CD14-positive monocyte (primary cell): ENCODE measurements around the gene UNC93A. TPM values are rescaled to one million over a fixed set of nuclear protein-coding genes. Genes with fewer than 3 reads are reported as not detected.
"Not testable (repeated sequence)": the region's sequence is repeated elsewhere in the genome, so short reads cannot be mapped to it uniquely, and the experiment has no call there.

ENCODE experiments used
- DNase-seq, 3 donors: peaks; one replicate each; pipeline ENCODE4 v3.0.0-alpha.2; 2011 to 2022
- H2AFZ ChIP-seq: 2 replicates; pipeline ENCODE4 v1.6.0; 2012; ENCODE audit warnings: mild to moderate bottlenecking, low read depth, low read length, inconsistent platforms; ENCODE audit not compliant: insufficient read depth, poor library complexity, severe bottlenecking
- H3K27ac ChIP-seq, 2 donors: 1 replicate in 1 of 2; 2 replicates in 1 of 2; pipeline ENCODE4 v1.5.1; 2012 to 2013; ENCODE audit warnings: low read length in 2 of 2, control low read depth in 1 of 2, inconsistent platforms in 1 of 2, low read depth in 1 of 2, mild to moderate bottlenecking in 1 of 2
- H3K27me3 ChIP-seq, 2 donors: one replicate each; pipeline versions ENCODE4 v1.6.0 to v1.6.1; 2011 to 2013; ENCODE audit warnings: low read length in 2 of 2; ENCODE audit not compliant: control insufficient read depth in 2 of 2, insufficient read depth in 2 of 2
- H3K36me3 ChIP-seq, 2 donors: replicated peaks in 1 of 2; 1 replicate in 1 of 2; 2 replicates in 1 of 2; pipeline versions ENCODE4 v1.5.1 to v1.6.1; 2012 to 2013; ENCODE audit warnings: low read length in 2 of 2, control low read depth in 1 of 2, inconsistent platforms in 1 of 2, mild to moderate bottlenecking in 1 of 2; ENCODE audit not compliant: insufficient read depth in 2 of 2, control insufficient read depth in 1 of 2
- H3K4me1 ChIP-seq, 2 donors: 1 replicate in 1 of 2; 2 replicates in 1 of 2; pipeline versions ENCODE4 v1.5.1 to v1.6.1; 2012 to 2013; ENCODE audit warnings: low read length in 2 of 2, control low read depth in 1 of 2, inconsistent platforms in 1 of 2, mild to moderate bottlenecking in 1 of 2, moderate library complexity in 1 of 2; ENCODE audit not compliant: insufficient read depth in 2 of 2, control insufficient read depth in 1 of 2
- H3K4me2 ChIP-seq: replicated peaks from 2 replicates; pipeline ENCODE3; 2012; ENCODE audit warnings: low read length, moderate library complexity, mild to moderate bottlenecking; ENCODE audit not compliant: poor library complexity, severe bottlenecking; ENCODE audit errors: extremely low read depth
- H3K4me3 ChIP-seq, 3 experiments: fragments of 200-600 bp in 1 of 3; sonication (generic) in 1 of 3; replicated peaks in 1 of 3; 1 replicate in 2 of 3; 2 replicates in 1 of 3; pipeline ENCODE4 v1.5.1; 2011 to 2013; ENCODE audit warnings: low read length in 3 of 3, mild to moderate bottlenecking in 3 of 3, control low read depth in 2 of 3, low read depth in 2 of 3, inconsistent platforms in 1 of 3, moderate library complexity in 1 of 3
- H3K79me2 ChIP-seq: 2 replicates; pipeline ENCODE4 v1.6.0; 2012; ENCODE audit warnings: mild to moderate bottlenecking, control low read depth, inconsistent platforms, low read length, moderate library complexity; ENCODE audit not compliant: insufficient read depth
- H3K9ac ChIP-seq: 2 replicates; pipeline ENCODE4 v1.6.0; 2017; ENCODE audit warnings: low read length, mild to moderate bottlenecking; ENCODE audit not compliant: insufficient read depth, poor library complexity, severe bottlenecking
- H3K9me3 ChIP-seq, 2 donors: replicated peaks in 1 of 2; 1 replicate in 1 of 2; 2 replicates in 1 of 2; pipeline versions ENCODE4 v1.5.1 to v1.6.1; 2012 to 2013; ENCODE audit warnings: low read length in 2 of 2, control low read depth in 1 of 2; ENCODE audit not compliant: control insufficient read depth in 1 of 2, insufficient read depth in 1 of 2
- H4K20me1 ChIP-seq: 2 replicates; pipeline ENCODE4 v1.6.0; 2012; ENCODE audit warnings: mild to moderate bottlenecking, low read length, control low read depth, moderate library complexity; ENCODE audit not compliant: insufficient read depth
- H3K27ac Mint-ChIP-seq, 7 donors: one replicate each; pipeline ENCODE4 v1.8.0; 2020; ENCODE audit warnings: mild to moderate bottlenecking in 7 of 7, mixed read lengths in 7 of 7, moderate library complexity in 6 of 7, inconsistent platforms in 2 of 7
- H3K27me3 Mint-ChIP-seq, 3 donors: one replicate each; pipeline ENCODE4 v1.8.0; 2021 to 2022; ENCODE audit warnings: low read depth in 3 of 3, mild to moderate bottlenecking in 3 of 3, mixed read lengths in 3 of 3, moderate library complexity in 3 of 3, inconsistent platforms in 1 of 3
- H3K36me3 Mint-ChIP-seq, 2 donors: one replicate each; pipeline ENCODE4 v1.8.0; 2020; ENCODE audit warnings: mixed read lengths in 2 of 2, inconsistent platforms in 1 of 2, mild to moderate bottlenecking in 1 of 2
- H3K4me1 Mint-ChIP-seq: one replicate; pipeline ENCODE4 v1.8.0; 2020; ENCODE audit warnings: mild to moderate bottlenecking, mixed read lengths
- H3K4me3 Mint-ChIP-seq, 2 donors: one replicate each; pipeline ENCODE4 v1.8.0; 2020; ENCODE audit warnings: mild to moderate bottlenecking in 2 of 2, mixed read lengths in 2 of 2, moderate library complexity in 1 of 2
- H3K9me3 Mint-ChIP-seq, 7 donors: one replicate each; pipeline ENCODE4 v1.8.0; 2020 to 2022; ENCODE audit warnings: mixed read lengths in 7 of 7, mild to moderate bottlenecking in 6 of 7, moderate library complexity in 6 of 7, inconsistent platforms in 2 of 7
- WGBS: methylation state at CpG from one replicate; pipeline ENCODE4 v1.1.5; 2013; ENCODE audit warnings: missing lambda C conversion rate; ENCODE audit not compliant: insufficient coverage; 5-methylcytosine and 5-hydroxymethylcytosine counted together
- intact Hi-C, 2 donors: fragments of 100-400 bp; cut with micrococcal nuclease; formaldehyde crosslinking; loops; one replicate each; pipeline versions ENCODE4 v1.15.0 to v1.15.1; 2023
- polyA plus RNA-seq, 3 donors: library from polyadenylated mRNA; depleted of rRNA in 1 of 3; unstranded in 2 of 3; stranded (reverse) in 1 of 3; fragments of 300-500 nt in 2 of 3; fragments of >200 nt in 1 of 3; fragmentation: Illumina TruSeq in 2 of 3; gene quantifications; 1 replicate in 2 of 3; 2 replicates in 1 of 3; pipeline ENCODE4 v1.2.3, GENCODE V29; 2012 to 2021
- TF ChIP-seq, protein P1 (sequence below): fragments of 200-600 bp; IDR thresholded peaks from one replicate; pipeline ENCODE4 v1.8.0; 2022; ENCODE audit warnings: antibody characterized with exemption, mild to moderate bottlenecking

Gene UNC93A
- polyA plus RNA-seq, 3 donors: not detected

DNA sequence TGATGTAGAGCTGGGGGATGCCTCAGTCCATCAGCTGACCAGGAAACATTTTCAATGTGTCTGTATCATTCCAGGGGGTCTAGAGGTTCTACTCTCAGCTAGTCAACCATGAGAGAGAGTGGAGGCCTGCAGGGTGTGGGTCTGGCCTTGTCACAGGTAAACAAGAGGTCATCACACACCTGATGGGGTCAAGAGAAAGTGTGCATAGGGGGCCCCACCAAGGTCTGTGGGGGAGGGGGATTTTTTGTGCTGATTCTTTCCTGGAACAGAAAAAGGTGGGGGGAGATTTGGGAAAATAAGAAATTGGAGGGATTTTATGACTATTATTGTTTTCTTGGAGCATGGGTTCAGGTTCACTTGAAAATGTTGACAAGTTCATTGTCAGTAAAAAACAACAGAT, 8.9 kb upstream of the UNC93A start:
- no peak overlapping the region for H3K4me3 Mint-ChIP-seq
- H3K36me3 Mint-ChIP-seq: no peaks in the 10 kb centered on the region
- no peak overlapping the region for H3K9ac ChIP-seq
- H3K36me3 ChIP-seq: no peaks in the 10 kb centered on the region
- no peak overlapping the region for H3K4me2 ChIP-seq
- no peaks in the 10 kb centered on the region for H3K27me3 ChIP-seq
- no peaks in the 10 kb centered on the region for H3K9me3 Mint-ChIP-seq
- no peaks in the 10 kb centered on the region for H3K9me3 ChIP-seq
- DNase-seq: no peak
- H3K4me1 ChIP-seq: no peaks in the 10 kb centered on the region
- no peak overlapping the region for H3K27ac Mint-ChIP-seq
- intact Hi-C loops: loop anchor here in 1 of 2 donors (10.0 kb wide), 1 partner anchor 507 kb away; no protein-coding TSS in a partner anchor
- no peak overlapping the region for H3K27ac ChIP-seq
- H3K79me2 ChIP-seq: no peaks in the 10 kb centered on the region
- no peaks in the 10 kb centered on the region for H3K4me1 Mint-ChIP-seq
- H4K20me1 ChIP-seq: no peaks in the 10 kb centered on the region
- TF ChIP-seq, protein P1, sequence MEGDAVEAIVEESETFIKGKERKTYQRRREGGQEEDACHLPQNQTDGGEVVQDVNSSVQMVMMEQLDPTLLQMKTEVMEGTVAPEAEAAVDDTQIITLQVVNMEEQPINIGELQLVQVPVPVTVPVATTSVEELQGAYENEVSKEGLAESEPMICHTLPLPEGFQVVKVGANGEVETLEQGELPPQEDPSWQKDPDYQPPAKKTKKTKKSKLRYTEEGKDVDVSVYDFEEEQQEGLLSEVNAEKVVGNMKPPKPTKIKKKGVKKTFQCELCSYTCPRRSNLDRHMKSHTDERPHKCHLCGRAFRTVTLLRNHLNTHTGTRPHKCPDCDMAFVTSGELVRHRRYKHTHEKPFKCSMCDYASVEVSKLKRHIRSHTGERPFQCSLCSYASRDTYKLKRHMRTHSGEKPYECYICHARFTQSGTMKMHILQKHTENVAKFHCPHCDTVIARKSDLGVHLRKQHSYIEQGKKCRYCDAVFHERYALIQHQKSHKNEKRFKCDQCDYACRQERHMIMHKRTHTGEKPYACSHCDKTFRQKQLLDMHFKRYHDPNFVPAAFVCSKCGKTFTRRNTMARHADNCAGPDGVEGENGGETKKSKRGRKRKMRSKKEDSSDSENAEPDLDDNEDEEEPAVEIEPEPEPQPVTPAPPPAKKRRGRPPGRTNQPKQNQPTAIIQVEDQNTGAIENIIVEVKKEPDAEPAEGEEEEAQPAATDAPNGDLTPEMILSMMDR: no peak
- H3K27me3 Mint-ChIP-seq: peaks cover 6 to 10% (median 7%) of the 10 kb centered on the region in 3 donors
- H2AFZ ChIP-seq: no peak overlapping the region
- H3K4me3 ChIP-seq: no peak overlapping the region

GRCh38 chr6:167284565-167284964, 6.5 kb upstream of the UNC93A start:
- intact Hi-C loops: loop anchor here in 1 of 2 donors (10.0 kb wide), 1 partner anchor 510 kb away; no protein-coding TSS in a partner anchor

More at GRCh38 chr6:167284565-167284964, 6.5 kb upstream of the UNC93A start:
- H3K4me1 ChIP-seq, H3K36me3 Mint-ChIP-seq, H3K9me3 Mint-ChIP-seq, H3K4me2 ChIP-seq, H4K20me1 ChIP-seq, H3K4me3 Mint-ChIP-seq, H3K36me3 ChIP-seq, H3K4me1 Mint-ChIP-seq, H3K27me3 ChIP-seq, H3K27me3 Mint-ChIP-seq, H2AFZ ChIP-seq, DNase-seq, H3K9ac ChIP-seq, H3K79me2 ChIP-seq, H3K4me3 ChIP-seq, H3K27ac Mint-ChIP-seq, H3K27ac ChIP-seq, H3K9me3 ChIP-seq: not testable (repeated sequence)
- 100% methylated on average over 2 of the region's 13 CpGs for WGBS
